Measurements from ENCODE around the gene ANKRD33.

Gene ANKRD33

GRCh38 chr12:51879102-51879501 lies 8.8 kb upstream of the ANKRD33 start:
- no peak for ATAC-seq
- TF ChIP-seq CSDC2 (CRISPR knock-in tag; IDR thresholded peaks at IDR 0.05) = no peak
- TF ChIP-seq PPARA (CRISPR knock-in tag; IDR thresholded peaks at IDR 0.05; ENCODE audit: borderline replicate concordance) = no peak
- TF ChIP-seq ISL1 (CRISPR knock-in tag; IDR thresholded peaks at IDR 0.05) = no peak
- TF ChIP-seq BACH2 (CRISPR knock-in tag; IDR thresholded peaks at IDR 0.05; ENCODE audit: borderline replicate concordance) = no peak
- TF ChIP-seq GLIS3 (CRISPR knock-in tag; IDR thresholded peaks at IDR 0.05) = no peak
- TF ChIP-seq ZNF70 (CRISPR knock-in tag; IDR thresholded peaks at IDR 0.05) = no peak
- no peak for TF ChIP-seq POU6F1 (CRISPR knock-in tag; IDR thresholded peaks at IDR 0.05; ENCODE audit: borderline replicate concordance, low read depth)
- no peak for TF ChIP-seq ZNF565 (CRISPR knock-in tag; conservative IDR thresholded peaks at IDR 0.05; ENCODE audit: low read depth)
- TF ChIP-seq, protein P1, sequence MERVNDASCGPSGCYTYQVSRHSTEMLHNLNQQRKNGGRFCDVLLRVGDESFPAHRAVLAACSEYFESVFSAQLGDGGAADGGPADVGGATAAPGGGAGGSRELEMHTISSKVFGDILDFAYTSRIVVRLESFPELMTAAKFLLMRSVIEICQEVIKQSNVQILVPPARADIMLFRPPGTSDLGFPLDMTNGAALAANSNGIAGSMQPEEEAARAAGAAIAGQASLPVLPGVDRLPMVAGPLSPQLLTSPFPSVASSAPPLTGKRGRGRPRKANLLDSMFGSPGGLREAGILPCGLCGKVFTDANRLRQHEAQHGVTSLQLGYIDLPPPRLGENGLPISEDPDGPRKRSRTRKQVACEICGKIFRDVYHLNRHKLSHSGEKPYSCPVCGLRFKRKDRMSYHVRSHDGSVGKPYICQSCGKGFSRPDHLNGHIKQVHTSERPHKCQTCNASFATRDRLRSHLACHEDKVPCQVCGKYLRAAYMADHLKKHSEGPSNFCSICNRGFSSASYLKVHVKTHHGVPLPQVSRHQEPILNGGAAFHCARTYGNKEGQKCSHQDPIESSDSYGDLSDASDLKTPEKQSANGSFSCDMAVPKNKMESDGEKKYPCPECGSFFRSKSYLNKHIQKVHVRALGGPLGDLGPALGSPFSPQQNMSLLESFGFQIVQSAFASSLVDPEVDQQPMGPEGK (CRISPR knock-in tag; IDR thresholded peaks at IDR 0.05; ENCODE audit: borderline replicate concordance) = no peak

DNA sequence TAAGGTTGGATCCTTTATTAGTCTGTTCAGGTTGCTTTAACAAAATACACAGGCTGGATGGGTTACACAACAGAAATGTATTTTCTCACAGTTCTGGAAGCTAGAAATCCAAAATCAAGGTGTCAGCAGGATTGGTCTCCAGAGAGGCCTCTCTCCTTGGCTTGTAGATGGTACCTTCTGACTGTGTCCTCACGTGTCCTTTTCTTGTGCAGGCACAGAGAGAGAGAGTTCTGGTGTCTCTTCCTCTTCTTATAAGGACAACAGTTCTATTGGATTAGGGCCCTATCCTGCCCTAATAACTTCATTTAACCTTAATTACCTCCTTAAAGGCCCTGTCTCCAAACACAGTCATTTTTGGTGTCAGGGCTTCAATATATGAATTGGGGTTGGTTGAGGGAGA lies 4.6 kb upstream of the ANKRD33 start:
- TF ChIP-seq ARNTL (CRISPR knock-in tag; IDR thresholded peaks at IDR 0.05; ENCODE audit: borderline replicate concordance, low read depth) = no peak
- no peak for TF ChIP-seq CSDC2 (CRISPR knock-in tag; IDR thresholded peaks at IDR 0.05)
- TF ChIP-seq ZNF8 (CRISPR knock-in tag; IDR thresholded peaks at IDR 0.05) = no peak
- no peak for TF ChIP-seq ZFP3 (CRISPR knock-in tag; IDR thresholded peaks at IDR 0.05)
- no peak for TF ChIP-seq ZFP30 (CRISPR knock-in tag; IDR thresholded peaks at IDR 0.05)
- no peak for TF ChIP-seq GLIS3 (CRISPR knock-in tag; IDR thresholded peaks at IDR 0.05)
- no peak for TF ChIP-seq TCF4 (CRISPR knock-in tag; IDR thresholded peaks at IDR 0.05; ENCODE audit: borderline replicate concordance)
- TF ChIP-seq ZNF565 (CRISPR knock-in tag; conservative IDR thresholded peaks at IDR 0.05; ENCODE audit: low read depth) = no peak
- TF ChIP-seq, protein P1 (CRISPR knock-in tag; IDR thresholded peaks at IDR 0.05; ENCODE audit: borderline replicate concordance) = no peak
- TF ChIP-seq CSRNP3 (CRISPR knock-in tag; IDR thresholded peaks at IDR 0.05) = no peak
- no peak for TF ChIP-seq BACH2 (CRISPR knock-in tag; IDR thresholded peaks at IDR 0.05; ENCODE audit: borderline replicate concordance)
- no peak for TF ChIP-seq POU6F1 (CRISPR knock-in tag; IDR thresholded peaks at IDR 0.05; ENCODE audit: borderline replicate concordance, low read depth)
- no peak for TF ChIP-seq CREB5 (CRISPR knock-in tag; IDR thresholded peaks at IDR 0.05; ENCODE audit: low read depth)
- TF ChIP-seq OSR1 (CRISPR knock-in tag; IDR thresholded peaks at IDR 0.05) = no peak
- TF ChIP-seq ZC3H10 (CRISPR knock-in tag; IDR thresholded peaks at IDR 0.05) = no peak
- TF ChIP-seq TOX (CRISPR knock-in tag; IDR thresholded peaks at IDR 0.05; ENCODE audit: borderline replicate concordance) = no peak
- no peak for TF ChIP-seq ZNF70 (CRISPR knock-in tag; IDR thresholded peaks at IDR 0.05)
- no peak for TF ChIP-seq TSHZ2 (CRISPR knock-in tag; IDR thresholded peaks at IDR 0.05)
- ATAC-seq = no peak
